Upper lobe of left lung (tissue), 4 donors: ENCODE measurements around the gene MAML1.

Source experiments
- POLR2A ChIP-seq, 4 donors: fragments of 450-650 bp; IDR thresholded peaks; one replicate each; pipeline ENCODE4 v1.5.1; 2016 to 2017; ENCODE audit warnings: antibody characterized with exemption in 4 of 4, mild to moderate bottlenecking in 2 of 4
- TF ChIP-seq, protein P1 (sequence below), 6 experiments: fragments of 450-650 bp in 4 of 6; fragments of 200-600 bp in 2 of 6; sonication (generic) in 2 of 6; IDR thresholded peaks; one replicate each; pipeline ENCODE4 v1.5.1; 2016 to 2019; ENCODE audit warnings: antibody characterized with exemption in 6 of 6

DNA sequence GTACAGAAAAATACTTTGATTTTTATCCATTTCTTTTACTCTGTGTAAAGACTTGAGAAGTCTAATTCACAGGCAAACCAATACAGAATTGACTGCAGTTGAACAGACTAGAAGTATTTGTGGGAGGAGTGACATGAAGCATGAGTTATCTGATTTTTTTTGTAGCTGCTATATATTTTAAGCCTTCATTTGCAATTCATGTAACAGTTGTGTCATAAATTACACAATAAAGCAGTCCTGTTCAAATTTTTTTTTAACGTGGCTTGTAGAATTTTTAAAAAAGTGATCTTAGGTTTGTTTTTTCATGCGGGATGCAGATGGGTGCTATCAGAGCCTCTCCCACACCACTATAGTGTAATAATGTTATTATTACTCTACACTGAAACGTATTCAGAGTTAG lies 2.9 kb upstream of the MAML1 start:
- TF ChIP-seq, protein P1, sequence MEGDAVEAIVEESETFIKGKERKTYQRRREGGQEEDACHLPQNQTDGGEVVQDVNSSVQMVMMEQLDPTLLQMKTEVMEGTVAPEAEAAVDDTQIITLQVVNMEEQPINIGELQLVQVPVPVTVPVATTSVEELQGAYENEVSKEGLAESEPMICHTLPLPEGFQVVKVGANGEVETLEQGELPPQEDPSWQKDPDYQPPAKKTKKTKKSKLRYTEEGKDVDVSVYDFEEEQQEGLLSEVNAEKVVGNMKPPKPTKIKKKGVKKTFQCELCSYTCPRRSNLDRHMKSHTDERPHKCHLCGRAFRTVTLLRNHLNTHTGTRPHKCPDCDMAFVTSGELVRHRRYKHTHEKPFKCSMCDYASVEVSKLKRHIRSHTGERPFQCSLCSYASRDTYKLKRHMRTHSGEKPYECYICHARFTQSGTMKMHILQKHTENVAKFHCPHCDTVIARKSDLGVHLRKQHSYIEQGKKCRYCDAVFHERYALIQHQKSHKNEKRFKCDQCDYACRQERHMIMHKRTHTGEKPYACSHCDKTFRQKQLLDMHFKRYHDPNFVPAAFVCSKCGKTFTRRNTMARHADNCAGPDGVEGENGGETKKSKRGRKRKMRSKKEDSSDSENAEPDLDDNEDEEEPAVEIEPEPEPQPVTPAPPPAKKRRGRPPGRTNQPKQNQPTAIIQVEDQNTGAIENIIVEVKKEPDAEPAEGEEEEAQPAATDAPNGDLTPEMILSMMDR (IDR thresholded peaks at IDR 0.05), result no peak
- TF ChIP-seq POLR2A (IDR thresholded peaks at IDR 0.05), result no peak
